Tibial nerve (tissue), 4 donors: Measurements from ENCODE around the gene ABT1.

ENCODE experiments used
- CTCF ChIP-seq, 5 experiments: fragments of 200-600 bp in 3 of 5; fragments of 450-650 bp in 2 of 5; sonication (generic) in 3 of 5; IDR thresholded peaks; one replicate each; pipeline ENCODE4 v1.5.1; 2016 to 2019; ENCODE audit warnings: antibody characterized with exemption in 5 of 5, mild to moderate bottlenecking in 3 of 5, moderate library complexity in 2 of 5
- EP300 ChIP-seq, 2 donors: sonication (generic); formaldehyde crosslinking; IDR thresholded peaks; one replicate each; pipeline ENCODE4 v1.6.1; 2017; ENCODE audit warnings: antibody characterized with exemption in 2 of 2, mild to moderate bottlenecking in 1 of 2
- POLR2A ChIP-seq, 2 donors: fragments of 450-650 bp; IDR thresholded peaks; one replicate each; pipeline ENCODE4 v1.6.1; 2017; ENCODE audit warnings: antibody characterized with exemption in 2 of 2, mild to moderate bottlenecking in 2 of 2, moderate library complexity in 2 of 2

GRCh38 chr6:26594730-26595632 is 1.8 kb upstream of the ABT1 start:
- no peak for TF ChIP-seq CTCF (IDR thresholded peaks at IDR 0.05)
- TF ChIP-seq POLR2A (IDR thresholded peaks at IDR 0.05), result no peak
- no peak for TF ChIP-seq EP300 (IDR thresholded peaks at IDR 0.05)
